PFSK-1 (cell line): ENCODE results near the gene CYP17A1.

Source experiments
- FOXP2 ChIP-seq: optimal IDR thresholded peaks from 2 replicates; pipeline ENCODE3; 2011; ENCODE audit warnings: borderline replicate concordance, control low read depth, inconsistent platforms; ENCODE audit not compliant: insufficient read depth; ENCODE audit errors: extremely low read length, extremely low read depth
- POLR2AphosphoS5 ChIP-seq: IDR thresholded peaks from 2 replicates; pipeline ENCODE4 v1.6.1; 2012; ENCODE audit warnings: low read depth, mild to moderate bottlenecking, control low read depth, low read length, moderate library complexity
- SIN3A ChIP-seq: IDR thresholded peaks from 2 replicates; pipeline ENCODE4 v1.6.1; 2012; ENCODE audit warnings: mild to moderate bottlenecking, low read length, moderate library complexity, borderline replicate concordance; ENCODE audit not compliant: insufficient read depth
- TAF1 ChIP-seq: IDR thresholded peaks from 2 replicates; pipeline ENCODE4 v1.6.1; 2012; ENCODE audit warnings: low read length, control low read depth, borderline replicate concordance; ENCODE audit not compliant: insufficient read depth
- TF ChIP-seq, protein P1 (sequence below), 2 experiments: IDR thresholded peaks; 2 replicates each; pipeline versions ENCODE4 v1.6.1 to v1.8.0; 2011 to 2012; ENCODE audit warnings: low read depth in 2 of 2, low read length in 2 of 2, control low read depth in 1 of 2, inconsistent platforms in 1 of 2, mild to moderate bottlenecking in 1 of 2, moderate library complexity in 1 of 2; ENCODE audit not compliant: insufficient read depth in 1 of 2

CYP17A1 gene

DNA sequence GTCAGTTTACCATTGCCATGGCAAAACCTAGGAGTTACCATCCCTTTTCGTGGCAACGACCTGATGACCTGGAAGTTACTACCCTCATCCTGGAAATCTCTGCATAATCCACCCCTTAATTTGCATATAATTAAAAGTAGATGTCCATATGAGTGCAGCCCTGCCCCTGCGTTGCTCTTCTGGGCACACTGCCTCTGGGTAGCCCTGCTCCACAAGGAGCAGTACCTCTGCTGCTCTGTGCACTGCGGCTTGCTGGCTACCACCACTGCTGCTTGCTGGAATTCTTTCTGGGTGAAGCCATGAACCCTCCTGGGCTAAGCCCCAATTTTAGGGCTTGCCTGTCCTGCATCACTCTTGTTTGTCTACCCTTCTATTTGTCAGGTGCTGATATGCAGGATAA lies 12.5 kb downstream of the CYP17A1 start:
- no peak for TF ChIP-seq POLR2AphosphoS5
- no peak for TF ChIP-seq SIN3A
- TF ChIP-seq, protein P1, sequence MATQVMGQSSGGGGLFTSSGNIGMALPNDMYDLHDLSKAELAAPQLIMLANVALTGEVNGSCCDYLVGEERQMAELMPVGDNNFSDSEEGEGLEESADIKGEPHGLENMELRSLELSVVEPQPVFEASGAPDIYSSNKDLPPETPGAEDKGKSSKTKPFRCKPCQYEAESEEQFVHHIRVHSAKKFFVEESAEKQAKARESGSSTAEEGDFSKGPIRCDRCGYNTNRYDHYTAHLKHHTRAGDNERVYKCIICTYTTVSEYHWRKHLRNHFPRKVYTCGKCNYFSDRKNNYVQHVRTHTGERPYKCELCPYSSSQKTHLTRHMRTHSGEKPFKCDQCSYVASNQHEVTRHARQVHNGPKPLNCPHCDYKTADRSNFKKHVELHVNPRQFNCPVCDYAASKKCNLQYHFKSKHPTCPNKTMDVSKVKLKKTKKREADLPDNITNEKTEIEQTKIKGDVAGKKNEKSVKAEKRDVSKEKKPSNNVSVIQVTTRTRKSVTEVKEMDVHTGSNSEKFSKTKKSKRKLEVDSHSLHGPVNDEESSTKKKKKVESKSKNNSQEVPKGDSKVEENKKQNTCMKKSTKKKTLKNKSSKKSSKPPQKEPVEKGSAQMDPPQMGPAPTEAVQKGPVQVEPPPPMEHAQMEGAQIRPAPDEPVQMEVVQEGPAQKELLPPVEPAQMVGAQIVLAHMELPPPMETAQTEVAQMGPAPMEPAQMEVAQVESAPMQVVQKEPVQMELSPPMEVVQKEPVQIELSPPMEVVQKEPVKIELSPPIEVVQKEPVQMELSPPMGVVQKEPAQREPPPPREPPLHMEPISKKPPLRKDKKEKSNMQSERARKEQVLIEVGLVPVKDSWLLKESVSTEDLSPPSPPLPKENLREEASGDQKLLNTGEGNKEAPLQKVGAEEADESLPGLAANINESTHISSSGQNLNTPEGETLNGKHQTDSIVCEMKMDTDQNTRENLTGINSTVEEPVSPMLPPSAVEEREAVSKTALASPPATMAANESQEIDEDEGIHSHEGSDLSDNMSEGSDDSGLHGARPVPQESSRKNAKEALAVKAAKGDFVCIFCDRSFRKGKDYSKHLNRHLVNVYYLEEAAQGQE (IDR thresholded peaks at IDR 0.05; ENCODE audit: insufficient read depth in 1 of 2, low read depth in 2 of 2, low read length in 2 of 2) = no peak
- no peak for TF ChIP-seq TAF1
- TF ChIP-seq FOXP2 = no peak

DNA sequence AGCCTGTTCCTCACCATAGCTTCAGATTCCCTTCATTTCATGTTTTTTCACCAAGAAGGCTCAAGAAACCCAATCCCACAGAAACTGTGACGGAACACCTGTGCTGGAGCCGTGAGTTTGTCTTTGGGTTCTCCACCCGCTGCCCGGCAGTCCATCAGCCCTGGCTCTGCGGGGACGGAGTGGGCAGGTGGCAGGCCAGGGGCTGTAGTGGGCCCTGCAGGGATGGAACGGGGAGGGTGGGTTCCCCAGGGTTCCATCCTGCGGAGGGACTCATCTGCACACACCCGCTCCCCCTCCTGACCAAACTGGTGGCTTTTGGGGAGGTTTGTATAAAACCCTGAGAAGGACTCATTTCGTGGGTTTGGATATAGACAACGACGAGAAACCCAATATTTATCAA lies 15.0 kb downstream of the CYP17A1 start:
- TF ChIP-seq SIN3A = no peak
- TF ChIP-seq POLR2AphosphoS5 = no peak
- no peak for TF ChIP-seq FOXP2
- TF ChIP-seq, protein P1 (IDR thresholded peaks at IDR 0.05; ENCODE audit: insufficient read depth in 1 of 2, low read depth in 2 of 2, low read length in 2 of 2) = no peak
- TF ChIP-seq TAF1 = no peak

DNA sequence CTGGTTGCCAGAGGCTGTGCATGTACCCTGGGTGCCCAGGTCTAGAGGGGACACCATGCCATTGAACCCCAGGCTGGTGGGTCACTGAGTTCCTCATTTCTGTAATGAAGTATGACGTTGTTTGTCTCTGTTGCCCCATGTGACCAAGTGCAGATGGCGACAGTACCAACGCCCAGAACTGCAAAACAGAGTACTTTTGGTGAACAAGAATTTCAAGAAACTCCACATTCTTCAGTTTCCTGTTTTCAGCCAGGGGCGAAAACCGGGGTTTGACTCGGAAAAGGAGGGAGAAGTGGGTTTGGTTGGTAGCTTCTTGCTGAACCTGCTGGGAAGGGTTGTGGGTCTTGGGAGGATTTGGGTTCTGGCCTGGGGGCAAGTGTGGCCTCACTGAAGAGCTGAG lies 18.2 kb downstream of the CYP17A1 start:
- no peak for TF ChIP-seq POLR2AphosphoS5
- TF ChIP-seq TAF1 = no peak
- TF ChIP-seq, protein P1 (IDR thresholded peaks at IDR 0.05; ENCODE audit: insufficient read depth in 1 of 2, low read depth in 2 of 2, low read length in 2 of 2) = no peak
- no peak for TF ChIP-seq FOXP2
- TF ChIP-seq SIN3A = no peak

DNA sequence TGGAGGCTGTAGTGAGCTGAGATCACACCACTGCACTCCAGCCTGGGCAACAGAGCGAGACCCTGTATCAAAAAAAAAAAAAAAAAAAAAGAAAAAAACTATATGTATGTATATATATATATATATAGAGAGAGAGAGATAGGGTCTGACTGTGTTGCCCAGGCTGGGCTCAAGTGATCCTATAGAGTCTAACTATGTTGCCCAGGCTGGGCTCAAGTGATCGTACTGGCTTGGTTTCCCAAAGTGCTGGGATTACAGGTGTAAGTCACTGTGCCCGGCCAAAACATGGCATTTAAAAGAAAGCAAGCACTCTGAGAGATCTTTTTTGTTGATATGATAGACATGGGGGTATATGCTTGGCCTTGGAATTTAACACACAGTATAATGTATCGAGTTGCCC lies 20.0 kb downstream of the CYP17A1 start:
- TF ChIP-seq, protein P1 (IDR thresholded peaks at IDR 0.05; ENCODE audit: insufficient read depth in 1 of 2, low read depth in 2 of 2, low read length in 2 of 2) = no peak
- no peak for TF ChIP-seq TAF1
- no peak for TF ChIP-seq SIN3A
- no peak for TF ChIP-seq FOXP2
- TF ChIP-seq POLR2AphosphoS5 = no peak

DNA sequence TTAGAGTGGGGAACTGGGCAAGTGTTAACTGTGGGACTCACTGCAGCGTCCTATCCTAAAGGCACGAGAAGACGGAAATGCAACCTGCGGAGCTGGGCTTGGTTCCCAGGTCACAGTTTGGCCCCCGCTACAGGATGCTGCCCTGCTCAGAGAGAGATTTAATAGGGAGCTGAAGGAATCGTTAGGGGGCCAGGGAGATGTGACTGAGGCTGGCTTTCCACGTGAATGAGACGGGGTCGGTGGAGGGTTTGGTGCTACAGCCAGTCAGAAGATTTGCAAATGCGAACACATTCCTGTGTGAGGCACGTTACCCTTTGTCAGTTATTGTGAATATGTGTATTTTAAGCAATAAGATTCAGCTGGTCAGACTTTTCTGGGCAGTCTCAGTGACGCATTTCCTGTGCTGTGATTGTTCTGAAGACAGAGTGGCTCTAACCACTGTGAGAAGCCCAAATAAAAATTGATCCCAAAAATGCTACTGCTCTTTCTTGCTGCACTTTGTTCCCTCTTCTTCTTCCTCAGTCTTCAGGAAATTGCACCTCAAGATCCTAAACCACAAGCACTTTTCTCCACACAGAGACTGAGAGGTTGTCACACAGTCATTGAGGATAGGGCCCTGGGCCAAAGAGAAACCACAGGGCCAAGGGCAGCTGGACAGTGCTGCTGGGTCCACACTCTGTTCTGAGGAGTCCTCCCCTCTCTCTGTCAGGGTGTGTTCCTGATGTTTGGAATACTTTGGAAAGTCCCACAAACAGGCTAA lies 21.2 kb downstream of the CYP17A1 start:
- TF ChIP-seq, protein P1 (IDR thresholded peaks at IDR 0.05; ENCODE audit: insufficient read depth in 1 of 2, low read depth in 2 of 2, low read length in 2 of 2) = no peak
- TF ChIP-seq POLR2AphosphoS5 = no peak
- TF ChIP-seq TAF1 = no peak
- no peak for TF ChIP-seq SIN3A
- TF ChIP-seq FOXP2 = no peak
